ENCODE results near the gene SYVN1. TPM values are rescaled to one million over a fixed set of nuclear protein-coding genes. Genes with fewer than 3 reads are reported as not detected.

The SYVN1 gene
- total RNA-seq, 2 experiments from 2014 or later, result 20.6 to 26.8 TPM

DNA sequence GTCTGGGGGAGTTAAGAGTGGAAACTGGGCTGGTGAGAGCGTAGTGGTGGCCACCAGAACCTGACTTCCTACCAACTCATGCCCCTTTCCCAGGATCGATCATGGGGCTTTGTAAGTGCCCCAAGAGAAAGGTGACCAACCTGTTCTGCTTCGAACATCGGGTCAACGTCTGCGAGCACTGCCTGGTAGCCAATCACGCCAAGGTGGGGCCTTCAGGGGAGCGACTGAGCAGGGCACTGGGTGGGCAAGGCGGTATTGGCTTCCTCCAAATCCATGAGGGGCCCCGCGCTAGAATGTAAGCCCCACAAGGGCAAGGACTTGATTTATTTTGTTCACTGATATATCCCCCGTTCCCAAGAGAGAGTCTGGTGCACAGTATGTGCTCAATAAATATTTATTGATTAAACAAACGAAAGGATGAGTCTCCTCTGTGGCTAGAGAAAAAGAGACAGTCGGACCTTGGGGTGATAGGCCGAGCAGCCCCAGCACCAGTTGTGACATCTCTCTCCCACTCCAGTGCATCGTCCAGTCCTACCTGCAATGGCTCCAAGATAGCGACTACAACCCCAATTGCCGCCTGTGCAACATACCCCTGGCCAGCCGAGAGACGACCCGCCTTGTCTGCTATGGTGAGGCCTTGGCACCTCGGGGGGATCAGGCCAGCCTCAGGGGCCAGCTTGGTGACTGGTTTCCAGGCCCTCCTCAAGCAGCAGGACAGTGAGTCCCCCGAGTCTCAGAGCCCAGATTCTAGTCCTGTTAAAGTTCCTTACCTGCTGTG lies 49.5 kb downstream of the SYVN1 start:
- Mint-ChIP-seq H3K4me1 (ENCODE audit: low read depth) (peaks cover 32% of the 10 kb centered on the region), H3K9me3 (no peaks in the 10 kb centered on the region), H3K27ac (peak overlapping the region; percentile 98), H3K36me3 (ENCODE audit: low read depth) (peaks cover 46% of the 10 kb centered on the region), H3K27me3 (no peaks in the 10 kb centered on the region), H3K4me3 (peak overlapping the region; percentile 99)
- ChIA-PET POLR2A (interaction anchor here (0.9 to 3.5 kb wide), 3 partner anchors 11 to 71 kb away, joined by 3 to 24 read pairs (median 4); partner anchors contain the start of genes ARL2 and VPS51), CTCF (interaction anchor here (1.6 kb wide), 1 partner anchor 25 kb away, joined by 7 read pairs; no protein-coding TSS in a partner anchor)
- ATAC-seq, result peak; percentile 26
- TF ChIP-seq CTCF (IDR thresholded peaks at IDR 0.05), result no peak
- intact Hi-C loops (cut with micrococcal nuclease), result loop anchor here (5.0 kb wide), 1 partner anchor 62 kb away; no protein-coding TSS in a partner anchor
- DNase-seq, result no peak

DNA sequence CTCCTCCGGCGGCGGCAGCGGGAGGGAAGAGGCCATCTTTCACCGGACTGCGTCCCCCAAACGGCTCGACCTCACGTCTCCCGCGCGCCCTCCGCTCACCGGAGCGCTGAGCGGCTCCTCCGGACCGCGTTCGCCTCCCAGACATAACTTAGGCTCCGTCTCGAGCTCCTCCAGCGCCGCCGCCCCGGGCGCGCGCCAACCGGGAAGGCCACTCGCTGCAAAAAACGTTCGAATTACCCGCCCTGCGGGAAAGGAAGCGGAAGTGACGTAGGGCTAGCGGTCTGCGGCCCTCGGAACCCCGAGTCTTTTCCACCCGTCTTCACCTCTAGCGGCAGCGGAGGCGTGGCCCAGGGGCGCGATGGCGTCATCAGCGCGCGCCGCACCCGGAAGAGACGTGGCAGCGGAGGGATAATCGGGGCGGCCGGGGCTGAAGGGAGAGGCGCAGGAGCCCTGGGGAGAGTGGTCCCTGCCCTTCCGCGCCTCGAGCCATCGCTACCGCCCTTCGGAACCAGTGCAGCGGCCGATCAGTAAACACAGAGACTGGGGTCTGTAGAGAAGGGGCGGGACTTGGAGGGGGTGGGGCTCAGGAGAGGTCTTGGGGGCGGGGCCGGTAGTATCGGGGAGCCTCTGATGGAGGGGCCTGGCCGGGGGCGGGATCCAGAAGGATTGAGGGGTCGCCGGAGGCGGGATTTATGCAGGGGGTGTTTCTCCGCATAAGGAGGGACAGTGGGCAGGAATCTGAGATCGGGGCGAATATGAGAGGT lies 50.3 kb downstream of the SYVN1 start, which contains the start of the genes CDCA5 and ZFPL1:
Gene CDCA5 (minus strand): TSS at position 207 of the 764 bp plus-strand sequence. CDS start 62 bp downstream, at position 145.
Gene ZFPL1 (plus strand): TSS at position 389 of the 764 bp plus-strand sequence. CDS start 477 bp downstream, outside the sequence.
- intact Hi-C loops (cut with micrococcal nuclease), result loop anchor here (5.0 kb wide), 1 partner anchor 62 kb away; no protein-coding TSS in a partner anchor
- Mint-ChIP-seq H3K4me3 (peak within 1 kb of the TSS; percentile 99), H3K27ac (peak within 1 kb of the TSS; percentile 98), H3K36me3 (ENCODE audit: low read depth) (peaks cover 49% of the 10 kb centered on the region), H3K4me1 (ENCODE audit: low read depth) (peaks cover 35% of the 10 kb centered on the region), H3K27me3 (no peaks in the 10 kb centered on the region), H3K9me3 (no peaks in the 10 kb centered on the region)
- CTCF ChIA-PET, result interaction anchor here (1.4 to 1.6 kb wide), 5 partner anchors 15 to 70 kb away, joined by 5 to 10 read pairs (median 6); partner anchors contain the start of genes ARL2, FAU, MRPL49 and ZNHIT2
- TF ChIP-seq CTCF (IDR thresholded peaks at IDR 0.05), result no peak
- ATAC-seq (peak; percentile 82), DNase-seq (peak; percentile 96)
- POLR2A ChIA-PET, result interaction anchor here (0.6 to 2.6 kb wide), 13 partner anchors 8 to 643 kb away, joined by 3 to 13 read pairs (median 4); partner anchors contain the start of genes SAC3D1, SNX15, VPS51 and ZNHIT2

GRCh38 chr11:65083134-65083833 lies 51.0 kb downstream of the SYVN1 start:
- CTCF ChIA-PET, result interaction anchor here (1.4 to 1.6 kb wide), 5 partner anchors 14 to 69 kb away, joined by 5 to 10 read pairs (median 6); partner anchors contain the start of genes ARL2, FAU, MRPL49 and ZNHIT2
- Mint-ChIP-seq H3K9me3 (no peaks in the 10 kb centered on the region), H3K27me3 (no peaks in the 10 kb centered on the region), H3K4me1 (ENCODE audit: low read depth) (peaks cover 43% of the 10 kb centered on the region), H3K36me3 (ENCODE audit: low read depth) (peaks cover 51% of the 10 kb centered on the region), H3K4me3 (peak overlapping the region; percentile 99), H3K27ac (peak overlapping the region; percentile 98)
- DNase-seq (peak; percentile 17), ATAC-seq (peak; percentile 5)
- intact Hi-C loops (cut with micrococcal nuclease), result loop anchor here (5.0 kb wide), 1 partner anchor 61 kb away; no protein-coding TSS in a partner anchor
- POLR2A ChIA-PET, result interaction anchor here (0.6 to 2.6 kb wide), 20 partner anchors 8 to 644 kb away, joined by 3 to 13 read pairs (median 4); partner anchors contain the start of genes ARL2, SAC3D1, SNX15 and VPS51
- no peak for TF ChIP-seq CTCF (IDR thresholded peaks at IDR 0.05)

DNA sequence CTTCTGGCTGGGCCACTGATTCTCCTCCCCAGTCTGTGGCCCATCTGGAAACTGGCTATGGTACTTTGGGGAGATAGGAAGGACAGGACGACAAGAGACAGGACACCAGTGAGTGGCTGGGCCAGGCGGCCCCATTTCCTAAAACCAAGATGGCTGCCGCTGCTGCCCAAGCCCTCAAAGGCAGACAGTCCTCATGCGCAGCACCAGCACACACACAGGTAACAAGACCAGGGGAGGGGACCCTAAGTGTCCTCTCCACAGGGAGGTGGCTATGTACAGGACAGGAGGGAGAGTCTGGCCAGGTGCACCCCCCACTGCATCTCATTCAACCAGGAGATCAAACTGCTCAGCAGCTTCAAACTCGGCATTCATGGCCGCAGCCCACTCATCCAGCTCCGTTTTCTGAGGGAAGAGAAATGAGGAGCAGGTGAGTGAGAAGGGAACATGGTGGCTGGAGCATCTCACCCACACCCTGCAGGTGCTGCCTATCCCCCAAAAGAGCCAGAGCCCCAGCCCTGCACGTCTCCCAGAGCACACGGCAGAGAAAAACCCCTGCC lies 55.5 kb downstream of the SYVN1 start:
- Mint-ChIP-seq H3K4me3 (no peak overlapping the region), H3K27ac (no peak overlapping the region), H3K9me3 (no peaks in the 10 kb centered on the region), H3K36me3 (ENCODE audit: low read depth) (peaks cover 62% of the 10 kb centered on the region), H3K27me3 (no peaks in the 10 kb centered on the region), H3K4me1 (ENCODE audit: low read depth) (peaks cover 34% of the 10 kb centered on the region)
- DNase-seq, result no peak
- POLR2A ChIA-PET, result interaction anchor here (2.1 kb wide), 1 partner anchor 13 kb away, joined by 6 read pairs; no protein-coding TSS in a partner anchor
- intact Hi-C loops (cut with micrococcal nuclease), result no loop called here
- no peak for TF ChIP-seq CTCF (IDR thresholded peaks at IDR 0.05)
- ATAC-seq, result no peak
- CTCF ChIA-PET, result interaction anchor here (0.9 to 1.8 kb wide), 5 partner anchors 11 to 65 kb away, joined by 3 to 5 read pairs (median 3); partner anchors contain the start of gene ARL2
